Measurements from ENCODE around the gene GZF1. TPM values are rescaled to one million over a fixed set of nuclear protein-coding genes. Genes with fewer than 3 reads are reported as not detected.

The GZF1 gene
- total RNA-seq, 2 experiments from 2014 or later: 12.2 to 13.1 TPM

GRCh38 chr20:23341073-23341472 is 20.9 kb upstream of the GZF1 start:
- POLR2A ChIA-PET: interaction anchor here (1.3 kb wide), 1 partner anchor 9 kb away, joined by 4 read pairs; no protein-coding TSS in a partner anchor
- CTCF ChIA-PET: interaction anchor here (0.7 to 1.3 kb wide), 2 partner anchors 649 to 1527 kb away, joined by 3 to 7 read pairs; no protein-coding TSS in a partner anchor

GRCh38 chr20:23343590-23343989 is 18.4 kb upstream of the GZF1 start:
- CTCF ChIA-PET: no interaction called here

DNA sequence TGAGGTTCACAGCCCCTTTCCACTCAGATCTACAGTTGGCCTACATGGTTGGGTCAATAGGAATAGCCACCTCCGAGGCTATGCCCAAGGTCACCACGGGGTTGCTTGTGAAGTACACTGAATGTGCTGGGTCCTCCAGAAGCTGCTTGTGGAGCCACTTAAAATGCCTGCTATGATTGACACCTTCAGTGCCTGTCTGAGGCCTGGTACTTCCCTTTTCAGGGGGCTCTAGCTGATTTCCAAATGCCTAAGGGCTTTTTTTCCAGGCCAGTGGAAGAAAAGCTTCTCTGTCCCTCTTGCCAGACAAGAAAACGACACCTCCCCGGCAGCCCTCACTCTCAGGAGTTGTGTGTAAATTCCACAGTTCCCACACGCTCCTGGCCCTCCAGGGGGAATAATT is 17.6 kb upstream of the GZF1 start:
- ChIA-PET CTCF (no interaction called here), POLR2A (no interaction called here)

More at GRCh38 chr20:23343590-23343989, 18.4 kb upstream of the GZF1 start:
- POLR2A ChIA-PET: no interaction called here

DNA sequence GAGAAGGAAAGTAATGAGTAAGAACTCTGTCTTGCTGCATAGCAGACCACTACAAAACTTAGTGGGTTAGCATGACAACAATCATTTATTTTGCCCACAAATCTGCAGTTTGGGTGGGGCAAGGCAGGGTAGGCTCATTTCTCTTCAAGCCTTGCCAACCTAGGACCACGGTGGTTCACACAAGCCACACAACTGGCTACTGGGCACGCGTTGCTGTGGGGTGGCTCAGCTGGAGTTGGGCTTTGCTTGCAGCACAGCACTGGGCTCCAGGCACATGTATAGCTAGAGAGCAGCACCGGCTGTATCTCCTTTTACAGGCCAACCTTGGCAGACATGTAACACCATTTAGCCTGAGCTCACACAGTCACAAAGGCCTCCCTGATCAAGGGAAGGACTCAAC is 16.0 kb upstream of the GZF1 start:
- CTCF ChIA-PET: no interaction called here
- POLR2A ChIA-PET: no interaction called here

DNA sequence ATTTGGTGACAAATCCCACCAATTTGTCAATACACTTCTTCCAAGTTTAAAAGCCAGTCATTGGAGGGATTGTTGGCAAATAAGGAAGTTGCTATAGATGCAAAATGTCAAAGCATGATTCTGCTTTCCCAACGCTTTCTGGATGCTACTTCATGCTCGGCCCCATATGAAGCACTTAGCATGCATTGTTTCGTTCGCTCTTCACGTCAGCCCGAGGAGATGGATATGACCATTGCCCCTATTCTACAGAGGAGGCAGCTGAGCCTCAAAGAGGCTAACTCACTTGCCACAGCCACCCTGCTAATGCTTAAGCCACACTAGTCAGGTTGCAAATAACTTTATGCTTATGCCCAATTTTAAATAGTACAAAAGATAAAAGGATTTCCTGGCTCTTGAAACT is 14.2 kb upstream of the GZF1 start:
- ChIA-PET POLR2A (no interaction called here), CTCF (no interaction called here)

GRCh38 chr20:23348510-23348909 is 13.5 kb upstream of the GZF1 start:
- POLR2A ChIA-PET: interaction anchor here (3.3 kb wide), 1 partner anchor 72 kb away, joined by 39 read pairs; the partner anchor contains the start of gene NAPB
- CTCF ChIA-PET: interaction anchor here (3.2 kb wide), 1 partner anchor 72 kb away, joined by 18 read pairs; the partner anchor contains the start of gene NAPB

DNA sequence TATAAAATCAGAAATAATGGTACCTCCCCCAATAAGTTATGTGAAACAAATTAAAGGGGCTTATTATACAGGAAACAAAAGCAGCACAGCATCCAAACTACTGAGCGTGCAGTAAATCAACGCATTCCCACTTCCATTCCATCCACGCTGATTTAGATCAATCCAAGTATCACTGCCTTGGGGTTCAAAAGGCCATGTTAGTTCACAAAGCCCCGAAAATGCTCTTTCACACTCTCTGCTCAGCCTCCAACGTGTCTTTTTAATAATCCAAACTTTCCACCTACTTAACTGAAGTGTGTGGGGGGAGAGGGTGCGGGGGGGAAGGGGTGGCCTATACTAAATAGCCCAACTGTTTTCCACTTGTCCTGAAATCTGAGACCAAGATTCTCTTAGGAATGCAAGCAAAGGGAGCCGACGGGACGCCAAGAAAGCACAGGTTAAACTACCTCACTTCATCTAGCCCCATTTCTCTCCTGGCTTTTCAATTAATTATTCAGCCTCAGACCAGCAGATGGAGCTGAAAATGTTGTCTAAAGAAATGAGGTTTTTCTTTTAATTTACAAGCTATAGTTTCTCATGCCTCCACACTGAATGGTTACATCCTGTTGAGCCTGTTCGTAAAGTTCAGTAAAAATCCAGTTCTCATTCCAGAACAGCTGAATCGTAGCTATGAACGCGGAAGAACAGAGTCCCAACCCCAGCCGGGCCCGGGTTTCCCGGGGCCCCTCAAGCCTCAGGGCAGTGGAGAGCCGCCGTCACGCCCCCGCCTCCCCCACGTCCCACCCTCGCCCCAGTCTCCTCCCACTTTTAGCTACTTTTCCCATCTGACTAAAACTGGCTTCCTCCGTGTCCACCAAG is 12.4 kb upstream of the GZF1 start:
- CTCF ChIA-PET: interaction anchor here (0.7 to 3.2 kb wide), 7 partner anchors 8 to 71 kb away, joined by 3 to 18 read pairs (median 3); partner anchors contain the start of gene NAPB
- POLR2A ChIA-PET: interaction anchor here (0.5 to 3.3 kb wide), 12 partner anchors 9 to 1899 kb away, joined by 3 to 39 read pairs (median 4); partner anchors contain the start of genes GZF1, NAPB and PYGB

- POLR2A ChIA-PET: interaction anchor here (0.6 to 3.3 kb wide), 12 partner anchors 8 to 660 kb away, joined by 3 to 39 read pairs (median 4); partner anchors contain the start of genes CD93, GZF1 and NAPB
- CTCF ChIA-PET: interaction anchor here (0.7 to 3.2 kb wide), 7 partner anchors 11 to 563 kb away, joined by 3 to 18 read pairs (median 3); partner anchors contain the start of gene NAPB
Observed at GRCh38 chr20:23350196-23350903, 11.6 kb upstream of the GZF1 start, which contains the start of gene NXT1. Gene NXT1, plus strand, starts transcription at chr20:23350791. Its CDS starts 3,251 bp downstream, at chr20:23354042.

GRCh38 chr20:23350904-23351838 is 10.8 kb upstream of the GZF1 start:
- ChIA-PET POLR2A (interaction anchor here (0.8 to 3.3 kb wide), 5 partner anchors 8 to 265 kb away, joined by 3 to 39 read pairs (median 23); partner anchors contain the start of genes CD93, GZF1 and NAPB), CTCF (interaction anchor here (0.7 to 3.2 kb wide), 3 partner anchors 10 to 562 kb away, joined by 3 to 18 read pairs (median 10); partner anchors contain the start of gene NAPB)

DNA sequence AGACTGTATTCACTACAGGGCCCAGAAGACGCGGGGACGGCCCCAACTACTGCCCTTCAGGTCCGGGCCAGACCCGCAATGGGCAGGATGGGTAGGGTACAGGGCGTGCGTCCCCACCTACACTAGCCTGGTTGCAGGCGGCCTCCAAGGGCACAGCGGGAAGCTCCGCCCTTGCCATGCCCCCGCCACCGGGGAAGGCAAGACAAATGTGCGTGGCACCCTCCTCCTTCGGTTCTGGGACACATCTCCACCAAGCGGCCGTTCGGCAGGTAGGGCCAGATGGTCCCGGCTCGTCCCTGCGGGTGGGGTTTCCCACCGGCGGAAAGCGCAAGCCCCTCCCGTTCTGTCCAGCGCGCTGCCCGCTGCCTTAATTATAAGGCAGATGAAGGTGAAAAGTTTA is 5.8 kb upstream of the GZF1 start:
- ChIA-PET POLR2A (no interaction called here), CTCF (no interaction called here)

GRCh38 chr20:23357767-23358562 is 4.0 kb upstream of the GZF1 start:
- CTCF ChIA-PET: interaction anchor here (0.7 to 3.4 kb wide), 3 partner anchors 8 to 87 kb away, joined by 3 to 14 read pairs (median 4); partner anchors contain the start of gene NAPB
- POLR2A ChIA-PET: interaction anchor here (1.0 to 3.0 kb wide), 3 partner anchors 8 to 63 kb away, joined by 4 to 23 read pairs (median 8); partner anchors contain the start of genes NAPB and NXT1

DNA sequence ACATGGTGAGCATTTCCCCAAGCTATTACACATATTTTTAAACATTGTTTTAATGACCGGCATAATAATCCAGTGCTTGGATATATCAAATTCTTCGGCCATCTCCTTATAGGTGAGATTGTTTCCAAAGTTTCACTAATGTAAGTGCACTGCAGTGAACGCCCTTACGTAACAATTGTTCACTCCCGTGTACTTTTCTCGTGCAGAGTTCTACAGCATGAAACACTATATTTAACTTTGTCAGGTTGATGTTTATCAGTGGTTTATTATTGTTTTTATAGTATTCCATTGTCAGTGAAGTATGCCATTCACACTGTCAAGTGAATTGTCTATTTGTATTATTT is 3.4 kb upstream of the GZF1 start:
- CTCF ChIA-PET: interaction anchor here (1.2 to 3.4 kb wide), 2 partner anchors 9 to 62 kb away, joined by 4 to 14 read pairs; partner anchors contain the start of gene NAPB
- POLR2A ChIA-PET: interaction anchor here (0.8 to 3.0 kb wide), 4 partner anchors 8 to 63 kb away, joined by 3 to 23 read pairs (median 6); partner anchors contain the start of genes NAPB and NXT1

DNA sequence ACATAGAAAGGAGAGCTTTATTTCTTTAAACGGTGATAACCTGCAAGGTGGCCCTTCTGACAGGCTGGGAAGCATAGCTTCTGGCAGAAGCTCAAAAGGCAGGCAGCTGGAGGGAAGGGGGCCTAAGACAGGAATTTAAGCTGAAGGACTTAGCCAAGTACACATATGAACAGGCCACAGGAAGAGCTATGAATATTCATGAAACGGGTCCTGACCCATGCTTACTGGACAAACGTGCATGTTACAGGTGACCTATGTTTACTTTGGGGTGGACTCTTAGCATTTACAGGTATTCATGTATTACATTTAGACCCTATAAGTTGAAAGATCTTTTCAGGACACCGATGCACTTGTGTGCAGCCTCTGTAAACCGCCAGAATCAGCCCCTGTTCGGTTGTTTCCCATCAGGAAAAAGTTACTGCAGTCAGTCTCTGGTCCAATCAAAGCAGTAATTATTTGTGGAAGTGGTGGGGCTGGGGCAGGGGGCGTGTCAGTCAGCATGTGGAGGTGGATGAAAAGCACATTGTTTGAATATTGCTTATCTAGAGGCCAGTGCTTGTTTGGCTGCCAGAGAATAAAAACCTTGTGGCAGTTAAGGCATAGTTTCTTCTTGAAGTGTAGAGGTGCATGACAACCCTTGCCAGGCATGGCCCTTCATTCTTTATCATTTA is 2.9 kb upstream of the GZF1 start:
- CTCF ChIA-PET: interaction anchor here (3.4 kb wide), 1 partner anchor 62 kb away, joined by 14 read pairs; the partner anchor contains the start of gene NAPB
- POLR2A ChIA-PET: interaction anchor here (0.8 to 3.0 kb wide), 2 partner anchors 9 to 41 kb away, joined by 3 to 23 read pairs; partner anchors contain the start of gene NXT1

- POLR2A ChIA-PET: interaction anchor here (3.1 kb wide), 1 partner anchor 10 kb away, joined by 24 read pairs; the partner anchor contains the start of gene NXT1
- CTCF ChIA-PET: interaction anchor here (2.0 to 3.4 kb wide), 2 partner anchors 10 to 60 kb away, joined by 10 to 14 read pairs; partner anchors contain the start of genes NAPB and NXT1
Observed at GRCh38 chr20:23360531-23360930, 1.5 kb upstream of the GZF1 start.

GRCh38 chr20:23361119-23361475 is 885 bp upstream of the GZF1 start:
- ChIA-PET POLR2A (interaction anchor here (1.1 to 3.1 kb wide), 4 partner anchors 9 to 60 kb away, joined by 3 to 24 read pairs (median 6); partner anchors contain the start of genes NAPB and NXT1), CTCF (interaction anchor here (2.0 kb wide), 1 partner anchor 10 kb away, joined by 10 read pairs; the partner anchor contains the start of gene NXT1)
